ENCODE data around the gene BTBD16. TPM values are rescaled to one million over a fixed set of nuclear protein-coding genes. Genes with fewer than 3 reads are reported as not detected.

The BTBD16 gene
- total RNA-seq, 1 experiment from 2014 or later, result not detected

DNA sequence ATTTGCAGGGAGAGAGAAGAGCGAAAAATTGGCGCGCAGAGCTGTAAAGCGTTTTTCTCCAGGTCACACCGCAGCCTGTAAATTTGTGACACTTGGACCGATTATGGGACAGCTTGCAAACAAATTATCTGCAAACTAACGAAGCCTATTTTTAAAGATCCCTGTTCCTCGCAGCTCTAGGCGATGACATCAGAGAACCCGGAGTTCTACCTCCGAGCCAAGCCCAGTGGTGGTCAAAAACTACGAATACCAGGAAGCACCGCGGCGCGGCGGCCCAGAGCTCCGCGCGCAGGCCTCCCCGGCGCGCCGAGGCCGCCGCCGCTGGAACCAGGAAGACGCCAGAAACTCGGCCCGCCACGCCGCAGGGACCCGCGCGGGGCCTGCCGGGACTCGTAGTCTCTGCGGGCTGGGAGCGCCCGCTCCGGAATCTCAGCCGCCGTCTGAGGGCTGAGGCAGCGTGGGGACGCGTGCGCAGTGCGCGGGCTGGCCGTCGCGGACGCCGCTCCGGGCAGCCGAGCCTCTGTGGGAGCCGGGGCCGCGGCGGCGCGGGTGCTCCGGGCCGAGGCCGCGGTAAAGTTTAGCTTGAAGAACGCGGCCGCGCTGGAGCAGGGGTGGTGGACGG, 103.3 kb downstream of the BTBD16 start, which contains the start of gene PLEKHA1:
TSS of gene PLEKHA1 (plus strand) at position 472 of the 622 bp plus-strand sequence. CDS start 18,493 bp downstream, outside the sequence.
- Histone ChIP-seq H3K23me2 (ENCODE audit: insufficient read length, low read depth, low read length, poor library complexity, severe bottlenecking) (peaks cover 12% of the 10 kb centered on the region), H4K8ac (replicated peaks; ENCODE audit: insufficient read length, low read depth, low read length) (no peak within 1 kb of the TSS), H3K4me2 (ENCODE audit: insufficient read depth, insufficient read length, low read length) (peak within 1 kb of the TSS; percentile 82), H2AFZ (ENCODE audit: low read length) (no peak within 1 kb of the TSS), H3K79me2 (ENCODE audit: insufficient read depth, low read length) (no peaks in the 10 kb centered on the region; the same call in 1 of the 2 replicates), H3K79me1 (ENCODE audit: insufficient read depth, low read depth, low read length, poor library complexity, severe bottlenecking) (peaks cover 4% of the 10 kb centered on the region), H3K9ac (ENCODE audit: extremely low read depth, insufficient read length, low read length) (peak within 1 kb of the TSS; percentile 8), H3K4me1 (ENCODE audit: insufficient read depth, low read length) (no peaks in the 10 kb centered on the region), H3K27me3 (ENCODE audit: insufficient read depth, low read length) (no peaks in the 10 kb centered on the region; the same call in 1 of the 2 replicates), H4K20me1 (ENCODE audit: control insufficient read depth, insufficient read depth, insufficient read length) (no peaks in the 10 kb centered on the region), H3K18ac (ENCODE audit: insufficient read length, low read depth, low read length) (no peak within 1 kb of the TSS), H3K23ac (ENCODE audit: insufficient read length, low read depth, low read length) (no peak within 1 kb of the TSS), H2AK5ac (ENCODE audit: insufficient read length, low read length) (no peak within 1 kb of the TSS), H3K27ac (ENCODE audit: insufficient read length, low read depth, low read length) (no peak within 1 kb of the TSS), H3K14ac (ENCODE audit: insufficient read depth, low read length) (no peak within 1 kb of the TSS), H4K5ac (ENCODE audit: insufficient read length, low read depth, low read length) (no peak within 1 kb of the TSS), H2BK5ac (ENCODE audit: insufficient read length, low read length) (no peak within 1 kb of the TSS), H2BK15ac (ENCODE audit: low read depth, low read length) (no peak within 1 kb of the TSS), H2BK12ac (ENCODE audit: insufficient read length, low read depth, low read length) (no peak within 1 kb of the TSS), H3T11ph (ENCODE audit: low read length) (no peak within 1 kb of the TSS), H3K4ac (ENCODE audit: low read depth, low read length) (no peak within 1 kb of the TSS), H2BK120ac (ENCODE audit: low read depth, low read length, poor library complexity, severe bottlenecking) (no peak within 1 kb of the TSS), H3K9me3 (ENCODE audit: control insufficient read depth, low read depth, low read length) (no peaks in the 10 kb centered on the region), H4K91ac (ENCODE audit: insufficient read length, low read depth, low read length) (no peak within 1 kb of the TSS), H2BK20ac (ENCODE audit: low read depth, low read length, poor library complexity, severe bottlenecking) (no peak within 1 kb of the TSS), H3K56ac (ENCODE audit: insufficient read length, low read depth, low read length) (no peak within 1 kb of the TSS)
- Mint-ChIP-seq H3K9me3 (no peaks in the 10 kb centered on the region; a peak in 2 of 5 replicates), H3K27me3 (ENCODE audit: low read depth) (peaks cover 31% of the 10 kb centered on the region), H3K27ac (peak within 1 kb of the TSS; percentile 75 to 96 (median 83); a peak in 4 of 7 replicates), H3K4me3 (peak within 1 kb of the TSS; percentile 85 to 92), H3K36me3 (ENCODE audit: insufficient read depth in 1 of 3, low read depth in 3 of 3) (peaks cover under 1 to 6% (median 3%) of the 10 kb centered on the region in 3 experiments; a peak in 5 of 7 replicates), H3K4me1 (peaks cover 25 to 26% of the 10 kb centered on the region in 2 experiments)
- DNase-seq, result peak; percentile 93
- no CpG with 5 or more reads among the region's 71 CpGs for WGBS (ENCODE audit: extremely low coverage, insufficient read length, low lambda C conversion rate)
- TF ChIP-seq, protein P1, sequence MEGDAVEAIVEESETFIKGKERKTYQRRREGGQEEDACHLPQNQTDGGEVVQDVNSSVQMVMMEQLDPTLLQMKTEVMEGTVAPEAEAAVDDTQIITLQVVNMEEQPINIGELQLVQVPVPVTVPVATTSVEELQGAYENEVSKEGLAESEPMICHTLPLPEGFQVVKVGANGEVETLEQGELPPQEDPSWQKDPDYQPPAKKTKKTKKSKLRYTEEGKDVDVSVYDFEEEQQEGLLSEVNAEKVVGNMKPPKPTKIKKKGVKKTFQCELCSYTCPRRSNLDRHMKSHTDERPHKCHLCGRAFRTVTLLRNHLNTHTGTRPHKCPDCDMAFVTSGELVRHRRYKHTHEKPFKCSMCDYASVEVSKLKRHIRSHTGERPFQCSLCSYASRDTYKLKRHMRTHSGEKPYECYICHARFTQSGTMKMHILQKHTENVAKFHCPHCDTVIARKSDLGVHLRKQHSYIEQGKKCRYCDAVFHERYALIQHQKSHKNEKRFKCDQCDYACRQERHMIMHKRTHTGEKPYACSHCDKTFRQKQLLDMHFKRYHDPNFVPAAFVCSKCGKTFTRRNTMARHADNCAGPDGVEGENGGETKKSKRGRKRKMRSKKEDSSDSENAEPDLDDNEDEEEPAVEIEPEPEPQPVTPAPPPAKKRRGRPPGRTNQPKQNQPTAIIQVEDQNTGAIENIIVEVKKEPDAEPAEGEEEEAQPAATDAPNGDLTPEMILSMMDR (conservative IDR thresholded peaks at IDR 0.05), result no peak
